Left cardiac atrium (tissue), 4 donors: Measurements from ENCODE around the gene IL17REL. TPM values are rescaled to one million over a fixed set of nuclear protein-coding genes. Genes with fewer than 3 reads are reported as not detected.

ENCODE experiments used
- ATAC-seq, 2 donors: fragments of 200-7000 bp; cut with Tn5 transposase; one replicate each; pipeline ENCODE4 v1.9.1; 2020; ENCODE audit warnings: mild to moderate bottlenecking in 2 of 2, moderate library complexity in 2 of 2
- DNase-seq: peaks from one replicate; pipeline ENCODE4 v3.0.0-alpha.2; 2020
- intact Hi-C, 2 donors: fragments of 100-400 bp; cut with DNase I; formaldehyde crosslinking; loops; one replicate each; pipeline versions ENCODE4 v1.14.1 to v1.15.1; 2022 to 2023
- total RNA-seq, 2 donors: library from RNA; stranded (reverse); fragmentation: NEBNext Ultra II Directional; extraction: Animal tissue kit (Norgen Biotek cat#: 25700); gene quantifications; one replicate each; pipeline ENCODE4 v1.2.1, GENCODE V29; 2021
- donor health status: DM: no; HTN: yes; CAD: no.
- donor health status: DM: no; HTN: yes; CAD: no; lungs with severe emphysema.
- donor health status: DM: yes; HTN: yes; CAD: no.
- donor health status: Dilated cardiomyopathy.

Gene IL17REL
- total RNA-seq, 2 donors from 2014 or later = not detected

GRCh38 chr22:49975543-49976389 is 36.8 kb downstream of the IL17REL start:
- intact Hi-C loops = no loop called here
- peak; percentile 24 for DNase-seq
- no peak for ATAC-seq

GRCh38 chr22:49973018-49973961 is 39.3 kb downstream of the IL17REL start:
- ATAC-seq = no peak
- intact Hi-C loops = loop anchor here in 1 of 2 donors (5.0 kb wide), 1 partner anchor 41 kb away; no protein-coding TSS in a partner anchor
- DNase-seq = no peak

DNA sequence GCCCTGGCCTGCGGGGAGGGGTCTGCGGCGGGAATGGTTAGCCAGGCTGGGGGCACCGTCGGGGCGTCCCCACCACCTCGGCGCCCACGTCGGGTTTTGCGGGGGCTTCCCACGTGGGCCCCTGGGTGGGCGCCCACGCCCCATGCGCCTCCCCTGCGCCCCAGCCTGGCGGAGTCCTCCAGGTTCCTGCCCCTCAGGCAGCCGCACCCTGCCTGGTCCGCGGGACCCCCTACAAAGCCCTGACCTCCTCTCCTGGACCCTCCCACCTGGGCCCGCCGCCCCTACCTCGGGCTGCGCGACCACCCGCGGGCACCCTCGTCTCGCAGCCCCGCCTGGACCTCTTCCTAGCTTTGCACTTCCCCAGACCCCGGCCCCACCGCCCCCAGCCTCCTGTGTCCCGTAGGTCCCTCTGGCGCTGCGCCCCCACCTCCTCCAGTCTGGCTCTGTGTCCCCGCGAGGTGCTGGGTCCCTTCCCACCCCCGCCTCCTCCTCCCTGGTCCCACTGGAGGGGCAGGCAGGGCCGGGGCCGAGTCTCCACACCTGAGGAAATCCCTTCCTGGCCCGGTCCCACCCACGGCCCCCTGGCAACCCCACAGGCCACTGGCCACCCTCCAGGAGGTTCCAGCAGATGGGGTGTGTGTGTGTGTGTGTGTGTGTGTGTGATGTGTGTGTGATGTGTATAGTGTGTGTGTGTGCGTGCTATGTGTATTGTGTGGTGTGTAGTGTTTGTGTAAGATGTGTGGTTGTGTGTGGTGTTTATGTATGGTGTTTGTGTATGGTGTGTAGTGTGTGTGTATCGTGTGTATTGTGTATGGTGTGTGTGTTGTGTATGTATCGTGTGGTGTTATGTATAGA is 40.2 kb downstream of the IL17REL start:
- ATAC-seq = no peak
- peak; percentile 33 for DNase-seq
- intact Hi-C loops = loop anchor here in 1 of 2 donors (5.0 kb wide), 1 partner anchor 40 kb away; no protein-coding TSS in a partner anchor

GRCh38 chr22:49971232-49972162 is 41.1 kb downstream of the IL17REL start:
- ATAC-seq = peak; percentile 56 to 73
- peak; percentile 91 for DNase-seq
- intact Hi-C loops = loop anchor here in 1 of 2 donors (5.0 kb wide), 1 partner anchor 39 kb away; no protein-coding TSS in a partner anchor

GRCh38 chr22:49970528-49971231 is 41.9 kb downstream of the IL17REL start:
- DNase-seq (peak; percentile 97), ATAC-seq (peak; percentile 83 to 90)
- intact Hi-C loops = loop anchor here in 1 of 2 donors (5.0 kb wide), 1 partner anchor 38 kb away; no protein-coding TSS in a partner anchor

GRCh38 chr22:49969751-49970527 is 42.6 kb downstream of the IL17REL start:
- DNase-seq = peak; percentile 23
- no peak for ATAC-seq
- intact Hi-C loops = loop anchor here in 1 of 2 donors (5.0 kb wide), 1 partner anchor 38 kb away; no protein-coding TSS in a partner anchor

DNA sequence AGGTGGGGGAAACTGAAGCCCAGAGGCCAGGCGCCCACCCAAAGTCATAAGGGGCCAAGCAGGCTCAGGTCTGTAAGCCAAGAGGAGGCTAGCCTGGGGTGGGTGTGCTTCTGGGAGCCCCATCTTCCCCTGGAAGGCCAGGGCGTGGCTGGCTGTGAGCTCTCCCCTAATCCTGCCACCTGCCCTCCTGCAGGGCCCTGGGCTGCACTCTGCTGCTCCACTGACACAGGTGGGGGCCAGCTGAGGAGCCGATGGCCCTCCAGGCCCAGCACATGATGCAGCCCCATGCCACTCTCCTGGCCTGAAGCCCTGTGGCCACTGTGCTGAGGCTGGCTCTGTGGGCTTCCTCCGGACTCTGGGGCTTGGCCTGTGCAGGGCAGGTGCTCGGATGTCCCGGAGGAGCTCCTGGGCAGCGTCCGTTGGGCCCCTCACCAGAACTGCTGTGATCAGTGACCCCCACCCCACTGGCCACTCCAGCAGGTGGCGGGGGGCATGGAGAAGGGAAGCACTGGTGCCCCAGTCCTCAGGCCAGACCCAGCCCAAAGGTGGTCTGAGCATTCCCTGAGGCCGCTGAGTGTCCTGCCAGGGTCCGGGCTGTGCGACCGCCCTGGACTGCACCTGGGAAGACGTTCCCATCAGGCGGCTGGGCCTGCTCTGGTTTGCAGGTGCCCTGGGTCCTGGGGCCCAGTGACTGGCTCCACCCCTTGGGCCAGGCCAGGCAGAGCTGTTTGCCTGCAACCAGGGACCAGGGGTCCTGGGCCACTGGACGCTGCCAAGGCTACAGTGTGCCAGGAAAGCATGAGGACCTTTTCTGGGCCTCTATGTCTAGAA is 43.5 kb downstream of the IL17REL start:
- DNase-seq (peak; percentile 28), ATAC-seq (no peak)
- intact Hi-C loops = no loop called here

GRCh38 chr22:49968313-49968830 is 44.2 kb downstream of the IL17REL start:
- no peak for ATAC-seq
- DNase-seq = peak; percentile 31
- intact Hi-C loops = no loop called here

DNA sequence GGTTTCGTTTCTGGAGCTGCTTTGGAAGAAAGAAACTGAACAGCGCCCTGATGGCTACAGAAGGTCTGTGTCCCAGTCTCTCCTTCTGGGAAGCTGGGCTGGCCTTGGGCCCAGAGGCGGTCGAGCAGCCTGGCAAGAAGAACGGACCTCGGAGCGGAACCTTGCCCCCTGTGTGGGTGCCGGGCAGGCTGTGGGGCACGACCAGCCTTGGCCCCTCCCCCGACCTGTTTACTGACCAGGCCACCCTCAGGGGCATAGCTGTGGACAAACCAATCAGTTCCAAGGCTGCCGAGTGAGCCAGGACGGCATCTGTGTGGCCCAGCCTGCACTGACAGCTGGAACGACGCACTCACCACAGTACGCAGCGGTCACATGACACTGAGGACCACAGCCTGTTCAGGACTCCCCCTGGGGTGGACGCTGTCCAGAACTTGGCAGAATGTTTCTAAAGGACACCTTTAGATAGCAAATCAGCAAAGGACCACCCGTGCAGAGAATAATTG is 44.8 kb downstream of the IL17REL start:
- intact Hi-C loops = no loop called here
- DNase-seq = peak; percentile 61
- ATAC-seq = peak in 1 of 2 donors; percentile 12

- DNase-seq (peak; percentile 76), ATAC-seq (peak in 1 of 2 donors; percentile 1)
- intact Hi-C loops = no loop called here
Measured at GRCh38 chr22:49966774-49967705, 45.5 kb downstream of the IL17REL start.

DNA sequence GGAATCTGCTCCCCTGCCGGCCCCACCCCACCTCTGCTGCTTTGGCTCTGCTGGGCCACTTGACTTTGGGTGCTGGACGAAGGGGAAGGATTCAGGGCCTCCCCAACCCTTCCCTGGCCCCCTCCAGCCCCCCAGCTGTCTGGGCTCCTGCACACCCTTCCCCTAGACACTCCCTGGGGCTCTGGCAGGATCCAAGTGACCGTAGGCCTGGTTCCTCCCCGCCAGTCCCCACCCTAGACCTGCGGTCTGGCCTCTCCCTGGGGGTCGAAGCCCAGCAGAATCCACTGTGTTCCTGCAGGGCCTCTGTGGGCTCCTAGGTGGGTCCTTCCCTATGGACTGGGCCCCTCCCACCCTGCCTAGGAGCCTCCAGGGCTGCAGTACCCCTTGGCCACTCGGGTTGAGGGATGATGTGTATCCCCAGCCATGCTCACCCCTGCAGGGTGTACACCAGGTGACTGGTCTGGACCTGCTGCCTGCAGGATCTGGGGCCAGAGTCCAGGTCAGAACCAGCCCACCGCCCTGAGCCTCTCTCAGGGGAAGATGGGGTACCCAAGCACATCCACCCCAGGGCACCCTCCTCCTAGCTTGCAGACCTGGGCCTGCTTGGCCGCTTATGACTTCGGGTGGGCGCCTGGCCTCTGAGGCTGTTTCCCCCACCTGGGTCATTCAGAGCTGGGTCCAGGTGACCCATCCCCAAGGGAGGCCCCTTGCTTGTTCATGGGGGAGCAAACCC is 46.4 kb downstream of the IL17REL start:
- DNase-seq (peak; percentile 25), ATAC-seq (no peak)
- intact Hi-C loops = no loop called here

DNA sequence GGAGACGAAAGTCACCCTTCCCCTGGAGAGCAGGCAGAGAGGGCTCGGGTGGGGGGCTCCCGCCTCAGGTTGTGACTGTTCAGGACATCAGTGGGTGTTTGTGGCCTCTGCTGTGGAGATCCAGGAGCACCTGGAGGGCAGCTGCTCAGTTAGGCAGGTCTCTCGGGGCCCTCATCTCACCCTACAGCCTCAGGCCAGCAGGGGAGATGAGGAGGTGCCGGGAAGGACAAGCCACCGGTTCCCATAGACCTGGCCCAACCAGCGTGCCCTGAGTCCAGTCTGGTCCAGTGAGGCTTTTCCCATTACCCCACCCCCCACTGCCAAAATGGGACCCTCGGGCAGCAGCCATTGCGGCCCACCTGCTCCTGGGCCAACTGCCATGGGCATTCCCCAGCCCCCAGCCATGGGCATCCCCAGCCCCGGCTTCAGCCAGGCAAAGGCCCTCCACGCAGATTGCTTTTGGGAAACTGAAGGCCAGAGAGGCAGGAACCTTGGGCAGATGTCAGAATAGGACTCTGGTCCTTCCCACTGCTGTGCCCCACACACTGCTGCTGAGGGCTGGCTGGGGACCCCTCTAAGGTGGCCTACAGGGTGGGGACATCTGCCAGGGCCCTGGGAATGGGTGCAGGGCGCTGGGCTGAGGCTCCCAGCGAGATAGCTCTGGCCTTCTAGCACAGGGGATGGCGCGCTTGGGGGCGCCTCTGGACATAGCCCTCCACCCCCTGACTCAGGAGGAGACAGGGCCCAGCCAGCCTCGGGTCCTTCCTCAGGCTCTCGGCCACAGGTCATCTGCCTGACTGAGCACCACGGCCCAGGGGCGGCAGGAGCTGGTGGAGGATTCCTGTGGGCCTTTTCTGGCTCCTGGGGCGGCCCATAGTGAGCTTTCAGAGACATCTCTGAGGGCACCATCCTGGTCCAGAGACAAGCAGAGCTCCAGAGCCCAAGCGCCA is 47.2 kb downstream of the IL17REL start:
- intact Hi-C loops = no loop called here
- ATAC-seq (no peak), DNase-seq (no peak)
